K562 (cell line): ENCODE measurements around the gene ELFN2. TPM values are rescaled to one million over a fixed set of nuclear protein-coding genes. Genes with fewer than 3 reads are reported as not detected.
A peak's percentile ranks its signal among the peaks of the same experiment; 100 is the strongest.

Experiments used
- ATAC-seq: fragments of 200-7000 bp; cut with Tn5 transposase; 3 replicates; pipeline ENCODE4 v1.9.1; 2020; ENCODE audit warnings: moderate library complexity
- BruUV-seq: library from RNA; stranded (reverse); fragments of 400-500 nt; replicated peaks from 2 replicates; lab custom pipeline; 2021; lab: Mats Ljungman, UMichigan
- CTCF ChIA-PET: fragments of 300-600 bp; formaldehyde crosslinking; extraction: SDS; loops from one replicate; lab custom pipeline; 2021; ENCODE audit warnings: low intra/inter-chr PET ratio; lab: Yijun Ruan, JAX
- POLR2A ChIA-PET: fragments of 300-600, 350-650 bp; sonication (Branson Sonifier 250); formaldehyde crosslinking; extraction: SDS; loops from one replicate; lab custom pipeline; 2021; ENCODE audit warnings: antibody characterized with exemption, inconsistent platforms; lab: Yijun Ruan, JAX
- DNase-seq, 4 experiments: peaks; one replicate each; pipeline versions ENCODE4 v3.0.0 to v3.0.0-alpha.2; 2011 to 2018; ENCODE audit warnings: low spot score in 3 of 4, mixed read lengths in 3 of 4; ENCODE audit errors: extremely low read depth in 1 of 4
- FAIRE-seq: peaks from 2 replicates; lab custom pipeline; 2011; peaks lifted over from hg19 to GRCh38; lab: Jason Lieb, UNC
- H2AFZ ChIP-seq: 2 replicates; pipeline ENCODE4 v1.6.0; 2011; ENCODE audit warnings: low read depth, low read length, control low read depth, inconsistent platforms
- H3K27ac ChIP-seq: fragments of 200-600 bp; 3 replicates; pipeline ENCODE4 v1.8.0; 2011; ENCODE audit warnings: low read depth, mild to moderate bottlenecking, control low read depth, inconsistent platforms, low read length, moderate library complexity, mixed read lengths; ENCODE audit errors: extremely low read depth
- H3K27me3 ChIP-seq, 2 experiments: fragments of 300-600 bp in 1 of 2; 2 replicates in 1 of 2; 3 replicates in 1 of 2; pipeline versions ENCODE4 v1.6.0 to v1.8.0; 2011; ENCODE audit warnings: inconsistent platforms in 2 of 2, low read length in 2 of 2, mild to moderate bottlenecking in 1 of 2, mixed read lengths in 1 of 2, moderate library complexity in 1 of 2; ENCODE audit not compliant: control insufficient read depth in 2 of 2, insufficient read depth in 2 of 2
- H3K36me3 ChIP-seq: fragments of 300-600 bp; 3 replicates; pipeline ENCODE4 v1.8.0; 2011; ENCODE audit warnings: mild to moderate bottlenecking, low read length, inconsistent platforms; ENCODE audit not compliant: control insufficient read depth, insufficient read depth
- H3K4me1 ChIP-seq, 2 experiments: fragments of 200-600 bp in 1 of 2; replicated peaks in 1 of 2; 2 replicates in 1 of 2; 3 replicates in 1 of 2; pipeline versions ENCODE4 v1.5.1 to v1.8.0; 2011; ENCODE audit warnings: inconsistent platforms in 2 of 2, low read length in 2 of 2, mild to moderate bottlenecking in 1 of 2, mixed read lengths in 1 of 2, moderate library complexity in 1 of 2; ENCODE audit not compliant: control insufficient read depth in 2 of 2, insufficient read depth in 2 of 2
- H3K4me2 ChIP-seq: 2 replicates; pipeline ENCODE4 v1.6.1; 2011; ENCODE audit warnings: low read length, control low read depth, inconsistent platforms, mixed read lengths; ENCODE audit not compliant: insufficient read depth
- H3K4me3 ChIP-seq: fragments of 200-600 bp; sonication (generic), shearing (Covaris generic); 2 replicates; pipeline ENCODE4 v1.5.1; 2016; ENCODE audit warnings: control low read depth, inconsistent platforms
- H3K79me2 ChIP-seq: fragments of 200-600 bp; 3 replicates; pipeline ENCODE4 v1.8.0; 2011; ENCODE audit warnings: low read length, inconsistent platforms; ENCODE audit not compliant: control insufficient read depth, insufficient read depth
- H3K9ac ChIP-seq, 2 experiments: 2 replicates each; pipeline versions ENCODE4 v1.6.0 to v1.6.1; 2011; ENCODE audit warnings: low read depth in 2 of 2, low read length in 2 of 2, control low read depth in 1 of 2, inconsistent platforms in 1 of 2, mild to moderate bottlenecking in 1 of 2, mixed read lengths in 1 of 2; ENCODE audit not compliant: insufficient read depth in 1 of 2
- H3K9me1 ChIP-seq: one replicate; pipeline ENCODE4 v1.6.0; 2011; ENCODE audit warnings: inconsistent platforms, mild to moderate bottlenecking, low read length, moderate library complexity; ENCODE audit not compliant: control insufficient read depth, insufficient read depth
- H3K9me3 ChIP-seq: replicated peaks from 2 replicates; pipeline ENCODE4 v1.5.1; 2011; ENCODE audit warnings: low read depth, low read length, inconsistent platforms; ENCODE audit not compliant: control insufficient read depth, insufficient read depth
- H4K20me1 ChIP-seq: replicated peaks from 2 replicates; pipeline ENCODE4 v1.6.1; 2011; ENCODE audit warnings: low read length, inconsistent platforms, mixed read lengths; ENCODE audit not compliant: control insufficient read depth, insufficient read depth
- CBFA2T2 ChIP-seq: fragments of 450-650 bp; conservative IDR thresholded peaks from 2 replicates; pipeline ENCODE4 v1.6.1; 2017; ENCODE audit warnings: mild to moderate bottlenecking
- PCBP1 ChIP-seq: fragments of 200-400 bp; formaldehyde crosslinking; IDR thresholded peaks from 2 replicates; pipeline ENCODE4 v1.6.1; 2018; ENCODE audit warnings: mild to moderate bottlenecking, low read depth, low read length; ENCODE audit not compliant: poor library complexity, severe bottlenecking
- PHTF2 ChIP-seq: fragments of 250-450 bp; sonication (Bioruptor Pico); IDR thresholded peaks from 2 replicates; pipeline ENCODE4 v1.5.0; 2021; ENCODE audit warnings: mild to moderate bottlenecking
- SAFB2 ChIP-seq: fragments of 200-400 bp; formaldehyde crosslinking; IDR thresholded peaks from 2 replicates; pipeline ENCODE4 v1.6.1; 2018; ENCODE audit warnings: borderline replicate concordance, low read length, low read depth, moderate library complexity; ENCODE audit not compliant: severe bottlenecking
- ZNF324 ChIP-seq: fragments of 250-450 bp; sonication (Bioruptor Pico); IDR thresholded peaks from 2 replicates; pipeline ENCODE4 v1.4.0; 2020; ENCODE audit warnings: mild to moderate bottlenecking
- WGBS: fragments of 100-300 bp; shearing (Covaris generic); methylation state at CpG from one replicate; pipeline ENCODE4 v1.1.6; 2016; ENCODE audit warnings: low coverage, mixed read lengths; ENCODE audit not compliant: insufficient coverage; ENCODE audit errors: missing lambda C conversion rate; 5-methylcytosine and 5-hydroxymethylcytosine counted together
- in situ Hi-C: fragments of 300-500 bp; cut with MboI; formaldehyde crosslinking; loops from 4 replicates; pipeline ENCODE4 v1.15.0; 2018; ENCODE audit warnings: inconsistent platforms, mixed read lengths
- intact Hi-C: fragments of 100-400 bp; cut with micrococcal nuclease; formaldehyde crosslinking; loops from 2 replicates; pipeline ENCODE4 v1.14.2; 2022
- polyA plus RNA-seq, 8 experiments: library from polyadenylated mRNA; depleted of rRNA in 4 of 8; stranded (reverse) in 5 of 8; unstranded in 3 of 8; fragments of >200 nt; fragmentation: Nextera tagmentation in 2 of 8; fragmentation: Illumina TruSeq in 1 of 8; extraction: Ambion mirVana in 2 of 8; extraction: Trizol in 1 of 8; gene quantifications; 2 replicates each; pipeline versions ENCODE4 v1.2.1 to v1.2.3, GENCODE V29; 2011 to 2014; ENCODE audit warnings: inconsistent platforms in 1 of 8, missing spikeins in 1 of 8
- total RNA-seq, 7 experiments: library from RNA; depleted of rRNA in 6 of 7; stranded (reverse); fragments of >200 nt in 6 of 7; fragmentation: Illumina TruSeq in 2 of 7; extraction: Trizol in 2 of 7; gene quantifications; 2 replicates each; pipeline versions ENCODE4 v1.2.1 to v1.2.3, GENCODE V29; 2011 to 2021; ENCODE audit warnings: low replicate concordance in 1 of 7
- TF ChIP-seq, protein P1 (sequence below): fragments of 250-450 bp; sonication (Bioruptor Pico); IDR thresholded peaks from 2 replicates; pipeline ENCODE4 v1.8.0; 2021; ENCODE audit warnings: moderate library complexity, mild to moderate bottlenecking, inconsistent platforms
- TF ChIP-seq, protein P2 (sequence below): sonication (generic); formaldehyde crosslinking; IDR thresholded peaks from 2 replicates; pipeline ENCODE4 v1.8.1; 2023; ENCODE audit warnings: mild to moderate bottlenecking, missing genetic modification reagents

ELFN2 gene
- total and polyA plus RNA-seq, 9 of the 15 experiments (the other 6 are each of a cell fraction or from before 2014, with no cell fraction given), result not detected

DNA sequence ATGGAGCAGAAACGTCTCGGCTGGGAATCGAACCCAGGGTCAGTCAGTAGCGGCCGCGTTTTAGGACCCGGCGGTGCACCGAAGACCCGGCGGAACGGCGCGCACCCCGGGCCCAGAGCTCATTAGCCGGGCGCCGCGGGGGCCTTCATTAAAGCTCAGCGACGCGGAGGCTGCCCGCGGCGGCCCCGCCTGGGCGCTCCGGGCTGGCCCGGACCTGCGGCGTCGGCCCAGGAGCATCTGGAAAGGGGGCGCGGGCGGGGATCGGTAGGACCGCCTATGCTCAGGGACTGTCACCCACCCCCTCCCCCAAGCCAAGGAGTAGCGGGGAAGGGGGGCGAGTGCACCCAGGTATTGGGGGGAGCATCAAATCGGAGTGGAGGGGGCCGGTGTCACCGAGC is 92.8 kb downstream of the ELFN2 start:
- 3% methylated on average over 6 of the region's 42 CpGs for WGBS
- no peak for DNase-seq
- TF ChIP-seq CBFA2T2, result no peak
- TF ChIP-seq, protein P1, sequence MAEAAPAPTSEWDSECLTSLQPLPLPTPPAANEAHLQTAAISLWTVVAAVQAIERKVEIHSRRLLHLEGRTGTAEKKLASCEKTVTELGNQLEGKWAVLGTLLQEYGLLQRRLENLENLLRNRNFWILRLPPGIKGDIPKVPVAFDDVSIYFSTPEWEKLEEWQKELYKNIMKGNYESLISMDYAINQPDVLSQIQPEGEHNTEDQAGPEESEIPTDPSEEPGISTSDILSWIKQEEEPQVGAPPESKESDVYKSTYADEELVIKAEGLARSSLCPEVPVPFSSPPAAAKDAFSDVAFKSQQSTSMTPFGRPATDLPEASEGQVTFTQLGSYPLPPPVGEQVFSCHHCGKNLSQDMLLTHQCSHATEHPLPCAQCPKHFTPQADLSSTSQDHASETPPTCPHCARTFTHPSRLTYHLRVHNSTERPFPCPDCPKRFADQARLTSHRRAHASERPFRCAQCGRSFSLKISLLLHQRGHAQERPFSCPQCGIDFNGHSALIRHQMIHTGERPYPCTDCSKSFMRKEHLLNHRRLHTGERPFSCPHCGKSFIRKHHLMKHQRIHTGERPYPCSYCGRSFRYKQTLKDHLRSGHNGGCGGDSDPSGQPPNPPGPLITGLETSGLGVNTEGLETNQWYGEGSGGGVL (CRISPR knock-in tag), result no peak
- TF ChIP-seq, protein P2, sequence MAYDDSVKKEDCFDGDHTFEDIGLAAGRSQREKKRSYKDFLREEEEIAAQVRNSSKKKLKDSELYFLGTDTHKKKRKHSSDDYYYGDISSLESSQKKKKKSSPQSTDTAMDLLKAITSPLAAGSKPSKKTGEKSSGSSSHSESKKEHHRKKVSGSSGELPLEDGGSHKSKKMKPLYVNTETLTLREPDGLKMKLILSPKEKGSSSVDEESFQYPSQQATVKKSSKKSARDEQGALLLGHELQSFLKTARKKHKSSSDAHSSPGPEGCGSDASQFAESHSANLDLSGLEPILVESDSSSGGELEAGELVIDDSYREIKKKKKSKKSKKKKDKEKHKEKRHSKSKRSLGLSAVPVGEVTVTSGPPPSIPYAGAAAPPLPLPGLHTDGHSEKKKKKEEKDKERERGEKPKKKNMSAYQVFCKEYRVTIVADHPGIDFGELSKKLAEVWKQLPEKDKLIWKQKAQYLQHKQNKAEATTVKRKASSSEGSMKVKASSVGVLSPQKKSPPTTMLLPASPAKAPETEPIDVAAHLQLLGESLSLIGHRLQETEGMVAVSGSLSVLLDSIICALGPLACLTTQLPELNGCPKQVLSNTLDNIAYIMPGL (CRISPR knock-in tag), result no peak
- no peak for TF ChIP-seq SAFB2
- TF ChIP-seq PCBP1, result peak; percentile 65
- no peak for TF ChIP-seq PHTF2 (CRISPR knock-in tag)
- TF ChIP-seq ZNF324 (CRISPR knock-in tag), result no peak
- H3K4me3 ChIP-seq, result no peak overlapping the region
- H2AFZ ChIP-seq, result no peak overlapping the region
- peaks cover 16 to 58% of the 10 kb centered on the region in 2 experiments; a peak in 4 of 5 replicates for H3K27me3 ChIP-seq
- no peaks in the 10 kb centered on the region for H3K36me3 ChIP-seq
- H3K79me2 ChIP-seq, result no peaks in the 10 kb centered on the region
- no peak overlapping the region for H3K9ac ChIP-seq
- POLR2A ChIA-PET, result no interaction called here
- peaks cover 0 to 39% of the 10 kb centered on the region in 2 experiments; a peak in 3 of 5 replicates for H3K4me1 ChIP-seq
- no peak for FAIRE-seq
- ATAC-seq, result no peak
- H4K20me1 ChIP-seq, result no peaks in the 10 kb centered on the region; the same call in 1 of the 2 replicates
- BruUV-seq, result no TSS peak
- intact Hi-C loops, result no loop called here
- no peaks in the 10 kb centered on the region for H3K9me3 ChIP-seq
- no peak overlapping the region for H3K27ac ChIP-seq
- no peak overlapping the region for H3K4me2 ChIP-seq
- CTCF ChIA-PET, result no interaction called here
- no peaks in the 10 kb centered on the region for H3K9me1 ChIP-seq
- in situ Hi-C loops, result no loop called here
